CD4-positive, alpha-beta T cell treated with Interferon alpha-2 for 1 hour (primary cell): Measurements from ENCODE around the gene TFB1M.

Experiments
- DNase-seq, 2 donors: peaks; one replicate each; pipeline ENCODE4 v3.0.0-alpha.2; 2020 to 2022

TFB1M gene

DNA sequence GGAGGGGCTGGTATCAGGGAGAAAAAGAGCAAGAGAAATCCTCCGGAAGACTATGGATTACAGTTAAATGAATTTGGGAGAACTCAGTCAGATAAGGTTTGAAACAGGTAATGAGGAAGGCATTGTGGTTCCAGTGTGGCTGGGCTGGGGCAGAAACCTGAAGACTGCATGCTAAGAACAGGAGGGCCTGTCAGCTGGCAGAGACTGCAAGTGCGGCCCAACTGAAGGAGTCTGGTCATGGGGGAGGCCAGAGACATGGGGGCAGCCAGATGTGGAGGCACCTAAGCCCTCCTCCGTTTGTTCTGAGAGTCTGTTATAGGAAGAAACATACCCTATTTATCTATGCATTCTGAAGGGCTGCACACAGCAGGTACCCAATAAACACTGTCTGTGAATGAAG, 16.6 kb downstream of the TFB1M start:
- DNase-seq: no peak

DNA sequence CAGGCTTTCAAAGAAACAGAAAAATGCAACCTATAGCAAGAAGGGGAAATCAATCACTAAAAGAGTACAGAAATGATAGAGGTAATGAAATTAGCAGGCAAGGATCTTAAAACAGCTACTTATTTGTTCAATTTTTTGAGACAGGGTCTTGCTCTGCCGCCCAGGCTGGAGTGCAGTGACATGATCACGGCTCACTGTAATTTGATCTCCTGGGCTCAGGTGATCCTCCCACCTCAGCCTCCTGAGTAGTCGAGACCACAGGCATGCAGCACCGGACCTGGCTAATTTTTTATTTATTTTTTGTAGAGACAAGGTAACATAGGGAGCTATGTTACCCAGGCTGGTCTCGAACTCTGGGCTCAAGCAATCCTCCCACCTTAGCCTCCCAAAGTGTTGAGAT, 21.6 kb downstream of the TFB1M start:
- no peak for DNase-seq

DNA sequence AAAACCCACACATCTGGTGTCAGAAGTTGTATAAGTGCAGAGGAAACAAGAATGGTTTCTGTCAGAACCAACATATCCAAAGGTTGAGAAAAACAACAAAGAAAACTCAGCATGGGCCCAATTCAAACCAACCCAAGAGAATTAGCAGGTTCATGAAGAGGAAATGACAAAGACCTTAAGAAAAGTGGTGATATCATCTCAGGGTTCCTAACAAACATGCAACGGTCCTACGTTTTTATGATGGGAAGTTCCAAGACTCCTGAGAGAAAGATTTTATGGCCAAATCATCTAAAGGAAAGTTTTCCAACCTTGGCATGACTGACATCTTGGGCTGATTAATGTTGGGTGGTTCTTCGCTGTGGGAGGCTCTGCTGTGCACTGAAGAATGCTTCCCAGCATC, 23.0 kb downstream of the TFB1M start:
- DNase-seq: no peak

DNA sequence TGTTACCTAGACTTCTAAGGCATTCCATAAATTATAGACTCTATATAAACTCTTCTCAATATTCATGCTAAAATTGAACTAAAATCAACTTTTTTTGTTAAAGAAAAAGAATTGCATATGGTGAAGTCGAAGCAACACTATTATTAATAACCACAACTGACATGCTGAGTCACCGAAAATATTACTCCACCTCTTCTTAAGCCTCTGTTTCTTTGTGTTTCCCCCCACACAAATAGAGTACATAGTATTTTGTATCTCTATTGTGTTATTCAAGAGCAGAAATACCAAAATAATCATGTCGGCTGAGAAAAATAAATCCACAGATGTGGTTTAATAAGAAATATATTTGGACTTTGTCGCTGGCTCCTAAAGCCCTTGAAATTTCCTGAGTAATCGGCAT, 23.8 kb downstream of the TFB1M start:
- no peak for DNase-seq

DNA sequence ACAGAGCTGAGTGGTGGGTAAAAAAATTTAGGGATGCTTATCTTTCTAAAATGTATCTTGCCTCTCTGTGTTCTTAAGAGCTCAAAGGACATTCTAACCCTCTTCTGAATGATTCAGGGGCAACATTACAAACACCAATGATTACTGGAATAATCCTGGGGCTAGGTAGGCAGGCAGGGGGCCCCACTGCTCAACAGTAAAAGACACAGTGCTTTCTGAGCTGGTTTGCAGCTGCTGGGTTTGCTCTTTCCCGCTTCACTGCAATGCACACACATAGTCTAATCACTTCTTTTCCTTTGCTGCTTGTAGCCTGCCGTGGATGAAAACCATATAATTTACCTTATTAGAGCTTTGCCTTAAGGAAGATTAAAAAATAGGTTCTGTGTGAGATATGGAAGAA, 26.5 kb downstream of the TFB1M start:
- DNase-seq: no peak

DNA sequence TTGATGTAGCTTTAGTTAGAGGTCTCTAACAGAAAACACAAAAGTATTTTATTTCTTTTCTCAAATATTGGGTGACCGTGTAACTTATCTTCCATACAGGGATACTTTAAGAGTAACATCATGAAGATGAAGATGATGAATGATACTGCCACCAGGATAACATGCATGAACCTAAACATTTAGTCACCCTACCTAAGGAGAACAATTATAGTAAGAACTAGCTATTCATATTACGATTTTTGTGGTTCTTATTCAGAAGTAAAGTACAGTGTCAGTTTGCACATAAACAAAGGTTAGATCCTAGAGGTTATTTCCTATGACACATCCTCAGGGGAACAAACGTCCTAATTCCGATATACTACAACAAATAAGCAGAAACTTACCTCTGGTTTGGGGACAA, 29.5 kb downstream of the TFB1M start:
- no peak for DNase-seq

DNA sequence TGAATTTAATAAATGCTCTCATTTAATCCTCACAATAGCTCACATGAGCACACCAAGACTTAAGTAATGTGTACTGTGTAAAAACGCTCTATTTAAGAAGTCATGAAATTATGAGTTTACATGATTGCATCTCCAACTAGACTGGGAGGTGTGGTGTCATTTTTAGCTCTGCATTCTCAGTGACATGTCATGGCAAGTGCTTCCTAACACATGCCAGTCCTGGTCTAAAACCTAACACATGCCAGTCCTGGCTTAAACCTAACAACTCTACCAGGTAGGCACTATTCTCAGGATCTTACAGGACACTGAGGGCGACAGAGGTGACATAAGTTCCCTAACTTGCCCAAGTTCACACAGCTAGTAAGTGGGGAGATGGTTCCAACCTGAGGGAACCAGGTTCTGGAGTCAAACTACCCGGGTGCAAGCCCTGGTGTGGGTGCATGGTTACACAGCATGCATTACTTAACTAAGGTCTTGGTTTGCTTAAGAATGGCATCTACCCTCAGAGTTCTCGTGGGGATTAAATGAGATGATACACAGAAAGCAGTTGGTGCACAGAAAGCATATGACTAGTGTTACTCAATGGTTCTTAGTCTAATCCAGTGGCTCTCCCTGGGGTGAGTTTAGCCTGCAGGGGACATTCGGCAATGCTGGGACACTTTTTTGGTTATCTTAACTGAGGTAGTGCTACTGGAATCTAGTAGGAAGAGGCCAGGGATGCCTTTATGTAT, 35.8 kb downstream of the TFB1M start:
- no peak for DNase-seq

DNA sequence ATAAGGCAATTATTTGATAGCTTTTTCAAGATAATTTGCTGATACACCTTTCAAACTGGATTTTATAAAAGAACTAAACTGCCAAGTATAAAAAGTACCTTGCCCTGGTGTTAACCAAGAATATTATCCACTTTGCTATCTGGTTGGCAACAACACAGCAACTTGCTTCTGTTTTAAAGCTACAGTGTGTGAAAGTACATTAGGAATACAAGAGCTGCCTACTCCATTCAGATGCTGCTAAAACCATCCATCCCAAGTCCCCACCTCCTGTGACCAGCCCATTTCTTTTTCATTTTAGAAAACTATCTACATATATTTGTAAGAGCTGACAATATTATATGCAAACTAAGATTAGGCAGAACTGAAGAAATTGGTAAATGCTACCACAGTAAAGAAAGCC, 37.6 kb downstream of the TFB1M start:
- no peak for DNase-seq

DNA sequence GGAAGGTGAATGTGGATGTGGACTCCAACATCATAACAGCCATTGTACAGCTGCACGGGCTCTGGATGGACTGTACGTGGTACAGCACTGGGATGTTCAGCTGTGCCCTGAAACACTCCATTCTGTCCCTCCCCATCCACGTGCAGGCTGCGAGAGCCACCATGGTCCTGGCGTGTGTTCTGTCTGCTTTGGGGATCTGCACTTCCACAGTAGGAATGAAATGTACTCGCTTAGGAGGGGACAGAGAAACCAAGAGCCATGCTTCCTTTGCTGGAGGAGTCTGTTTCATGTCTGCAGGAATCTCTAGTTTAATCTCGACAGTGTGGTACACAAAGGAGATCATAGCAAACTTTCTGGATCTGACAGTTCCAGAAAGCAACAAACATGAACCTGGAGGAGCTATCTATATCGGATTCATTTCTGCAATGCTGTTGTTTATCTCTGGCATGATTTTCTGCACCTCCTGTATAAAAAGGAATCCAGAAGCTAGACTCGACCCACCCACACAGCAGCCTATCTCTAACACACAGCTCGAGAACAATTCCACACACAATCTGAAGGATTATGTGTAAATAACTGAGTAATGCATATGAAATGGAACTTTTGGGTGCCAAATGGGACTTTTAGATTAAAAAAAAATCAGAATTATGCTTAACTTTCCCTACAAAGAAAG, 38.3 kb downstream of the TFB1M start:
- DNase-seq: no peak

DNA sequence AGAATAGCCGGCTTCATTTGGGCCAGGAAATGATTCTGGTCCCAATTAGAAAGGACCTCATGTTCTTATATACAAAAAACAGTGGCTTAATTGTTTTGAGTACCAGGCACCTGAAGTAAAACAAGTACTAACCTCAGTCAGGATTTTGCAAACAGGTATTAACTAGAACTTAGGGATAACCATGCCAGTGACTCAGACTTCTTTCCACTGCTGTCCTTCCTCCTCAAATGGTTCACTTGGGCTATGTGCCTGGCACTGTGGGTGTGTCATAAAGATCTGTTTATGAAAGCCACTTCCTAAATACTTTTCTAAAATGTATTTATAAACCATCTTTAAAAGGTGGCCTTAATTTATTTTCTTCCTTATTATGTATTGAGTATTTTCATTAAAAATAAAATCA, 39.8 kb downstream of the TFB1M start:
- DNase-seq: no peak

DNA sequence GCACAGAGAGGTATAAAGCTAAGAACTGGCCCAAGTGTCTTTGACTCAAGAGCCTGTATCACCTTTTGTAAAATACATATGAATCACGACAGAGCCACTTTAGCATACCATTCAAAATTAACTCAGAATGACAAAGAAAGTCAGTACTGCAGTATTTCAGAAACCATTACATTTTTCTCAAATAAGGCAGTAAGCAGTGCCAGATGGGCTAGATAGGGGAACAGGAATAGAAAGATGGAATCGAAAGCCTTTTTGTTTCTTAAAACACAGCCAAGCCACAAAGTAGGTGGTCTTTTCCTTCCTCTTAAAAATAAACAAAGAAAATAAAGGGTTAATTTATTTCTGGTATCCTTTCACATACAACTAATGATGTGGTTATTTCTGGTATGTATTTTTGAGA, 40.2 kb downstream of the TFB1M start:
- no peak for DNase-seq

DNA sequence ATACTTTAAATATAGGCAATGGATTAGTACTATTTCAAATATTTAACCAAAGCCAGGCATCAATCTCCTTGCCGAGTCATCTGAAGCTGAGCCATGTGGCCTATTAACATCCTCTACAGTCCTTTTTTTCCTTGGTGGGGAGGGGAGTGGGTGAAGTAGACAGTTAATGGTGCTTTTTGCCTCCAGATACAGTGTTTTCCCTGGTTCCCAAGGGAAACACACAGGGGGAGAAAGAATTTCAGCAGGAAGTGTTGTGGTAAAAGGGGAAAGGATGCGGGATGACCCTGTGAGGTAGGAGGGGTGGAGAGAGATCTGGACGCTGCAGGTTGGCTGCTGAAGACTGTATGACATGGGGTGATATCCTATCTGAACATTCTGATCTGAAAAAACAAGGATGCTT, 40.9 kb downstream of the TFB1M start:
- DNase-seq: no peak

DNA sequence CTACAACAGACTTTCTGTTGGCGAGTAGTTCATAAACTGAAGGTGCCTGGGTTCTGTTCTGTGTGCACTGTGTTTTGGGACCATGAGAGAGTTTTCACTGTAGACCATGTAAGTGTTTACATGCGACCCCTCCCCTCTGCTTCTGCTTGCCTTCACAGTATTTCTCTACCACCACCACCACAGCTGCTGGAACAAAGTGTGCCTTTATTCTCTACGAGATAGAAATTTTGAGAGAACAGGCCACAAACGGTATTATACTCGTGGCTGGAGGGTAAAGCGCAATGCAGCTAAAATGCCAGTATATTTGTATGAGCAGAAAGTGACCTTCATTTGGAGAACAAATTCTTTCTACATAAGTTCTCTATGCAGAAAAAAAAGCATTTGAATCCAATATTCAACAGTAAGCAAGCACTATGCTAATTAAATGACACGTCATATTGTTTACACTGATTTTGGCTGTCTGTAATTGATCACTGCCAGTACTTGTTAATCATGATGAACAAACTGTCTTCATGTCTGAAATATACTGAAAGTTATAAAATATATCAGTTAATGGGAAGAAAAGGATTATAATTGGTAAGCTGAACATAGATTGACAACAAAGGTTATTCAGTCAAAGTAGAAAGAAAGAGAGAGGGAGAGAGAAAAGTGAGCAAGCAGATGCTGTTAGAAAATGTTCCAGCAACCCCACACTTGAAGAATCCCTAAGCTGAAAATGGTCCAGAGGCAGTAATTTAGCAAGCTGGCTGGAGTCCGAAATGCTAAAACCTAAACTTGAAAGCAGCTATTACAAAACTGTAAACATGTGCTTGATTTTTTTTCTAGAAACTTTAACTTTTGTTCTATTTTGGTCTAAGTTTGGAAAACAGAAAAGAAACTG, 41.7 kb downstream of the TFB1M start:
- DNase-seq: no peak

DNA sequence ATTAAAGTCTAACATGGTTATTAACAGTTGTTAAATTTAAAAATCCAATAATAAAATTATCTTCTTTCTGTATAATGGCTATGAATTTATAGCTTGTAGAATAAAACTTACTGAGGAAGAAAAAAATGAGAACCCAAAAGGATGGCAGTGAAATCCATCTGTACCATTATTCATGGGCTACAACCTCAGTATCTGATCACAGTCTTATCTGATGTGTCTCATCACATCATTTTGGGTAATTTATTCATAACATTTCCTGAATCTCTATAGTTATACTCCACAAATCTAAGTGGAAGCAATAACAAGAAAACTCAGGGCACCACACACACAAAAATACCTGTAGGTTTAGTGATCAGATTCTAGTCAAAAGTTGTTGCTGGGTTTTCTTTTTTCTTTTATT, 43.1 kb downstream of the TFB1M start:
- no peak for DNase-seq

DNA sequence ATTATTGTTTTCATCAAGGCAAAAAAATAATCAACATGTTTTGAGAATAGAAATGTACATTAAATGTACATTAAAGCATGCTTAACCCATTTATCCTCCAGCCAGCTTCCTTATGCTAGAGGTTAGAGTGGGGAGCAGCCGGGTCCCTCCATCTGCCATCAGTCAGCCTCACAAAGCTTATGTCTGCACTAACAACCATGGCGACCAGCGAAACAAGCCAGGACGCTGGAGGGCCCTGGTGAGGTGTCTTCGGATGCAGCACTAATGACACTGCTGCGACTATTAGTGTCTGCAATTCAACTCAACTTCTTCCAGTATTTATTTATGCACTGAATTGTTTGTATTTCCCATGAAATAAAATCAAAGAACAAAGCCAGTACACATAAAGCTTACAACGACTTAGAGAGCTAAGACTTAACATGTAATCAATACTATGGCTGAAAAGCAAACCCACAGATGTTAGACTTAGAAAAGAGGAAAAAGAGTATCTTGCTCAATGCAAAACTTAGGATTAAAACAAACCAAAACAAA, 43.7 kb downstream of the TFB1M start:
- DNase-seq: no peak

DNA sequence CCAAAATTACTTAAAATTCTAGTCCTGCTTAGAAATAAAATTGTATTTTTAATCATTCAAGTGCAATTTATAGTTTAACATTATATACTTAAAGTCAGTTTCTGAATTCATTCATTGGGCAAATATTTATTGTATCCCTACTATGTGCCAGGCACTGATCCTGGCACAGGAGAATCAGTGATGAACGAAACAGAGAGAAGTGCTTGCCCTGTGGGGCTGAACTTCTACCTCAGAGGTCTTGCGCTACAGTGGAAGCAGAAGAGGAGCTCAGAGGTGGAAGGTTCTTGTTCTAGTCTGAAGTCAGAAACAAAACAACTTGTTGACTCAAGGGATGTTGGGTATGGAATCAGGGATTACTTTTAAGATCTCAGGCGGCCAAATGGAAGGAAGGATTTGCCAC, 44.5 kb downstream of the TFB1M start:
- DNase-seq: no peak

DNA sequence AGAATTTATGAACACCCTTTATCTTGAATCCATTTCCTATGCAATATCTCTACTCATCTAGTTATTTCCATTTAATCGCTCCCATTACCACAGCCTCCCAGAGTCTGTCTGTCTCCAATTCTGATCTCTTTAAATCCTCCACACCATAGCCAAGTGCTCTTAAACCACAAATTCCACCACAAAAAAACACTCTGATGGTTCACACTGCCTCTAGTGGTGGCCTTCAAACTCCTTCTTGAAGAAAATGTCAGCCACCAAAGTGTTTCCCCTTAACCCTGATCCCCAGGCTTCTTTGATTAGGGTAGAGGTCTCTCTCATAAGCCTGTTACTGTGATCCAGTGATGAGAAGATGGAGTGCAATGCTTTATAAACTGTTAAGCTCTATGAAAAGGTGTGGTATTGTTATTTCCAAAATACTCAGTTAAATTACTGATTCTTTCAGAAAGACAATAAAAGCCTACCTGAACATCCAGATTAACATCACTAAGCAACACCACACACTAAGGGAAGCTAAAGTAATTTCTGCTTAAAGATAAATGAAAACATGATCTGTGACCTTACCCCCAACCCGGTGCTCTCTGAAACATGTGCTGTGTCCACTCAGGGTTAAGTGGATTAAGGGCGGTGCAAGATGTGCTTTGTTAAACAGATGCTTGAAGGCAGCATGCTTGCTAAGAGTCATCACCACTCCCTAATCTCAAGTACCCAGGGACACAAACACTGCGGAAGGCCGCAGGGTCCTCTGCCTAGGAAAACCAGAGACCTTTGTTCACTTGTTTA, 46.0 kb downstream of the TFB1M start:
- peak; percentile 6 to 42 for DNase-seq

DNA sequence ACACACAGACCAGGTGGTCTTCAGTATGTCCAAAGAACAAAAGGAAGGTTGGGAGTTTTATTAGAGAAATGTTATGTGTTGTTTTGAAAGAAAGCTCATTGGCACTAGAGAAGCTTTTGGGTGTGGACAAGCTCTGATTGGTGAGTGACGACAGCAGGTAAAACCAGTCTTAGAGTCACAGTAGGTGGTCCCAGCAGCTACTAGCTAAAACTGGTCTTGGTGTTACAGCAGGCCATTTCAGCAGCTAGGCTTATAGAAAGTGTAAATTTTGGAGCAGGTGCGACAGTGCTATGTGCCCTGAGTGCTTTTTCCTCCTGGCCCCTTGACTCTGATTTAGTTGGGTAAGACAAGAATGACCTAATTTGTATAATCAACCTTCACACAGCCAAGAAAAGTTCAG, 46.9 kb downstream of the TFB1M start:
- DNase-seq: no peak

DNA sequence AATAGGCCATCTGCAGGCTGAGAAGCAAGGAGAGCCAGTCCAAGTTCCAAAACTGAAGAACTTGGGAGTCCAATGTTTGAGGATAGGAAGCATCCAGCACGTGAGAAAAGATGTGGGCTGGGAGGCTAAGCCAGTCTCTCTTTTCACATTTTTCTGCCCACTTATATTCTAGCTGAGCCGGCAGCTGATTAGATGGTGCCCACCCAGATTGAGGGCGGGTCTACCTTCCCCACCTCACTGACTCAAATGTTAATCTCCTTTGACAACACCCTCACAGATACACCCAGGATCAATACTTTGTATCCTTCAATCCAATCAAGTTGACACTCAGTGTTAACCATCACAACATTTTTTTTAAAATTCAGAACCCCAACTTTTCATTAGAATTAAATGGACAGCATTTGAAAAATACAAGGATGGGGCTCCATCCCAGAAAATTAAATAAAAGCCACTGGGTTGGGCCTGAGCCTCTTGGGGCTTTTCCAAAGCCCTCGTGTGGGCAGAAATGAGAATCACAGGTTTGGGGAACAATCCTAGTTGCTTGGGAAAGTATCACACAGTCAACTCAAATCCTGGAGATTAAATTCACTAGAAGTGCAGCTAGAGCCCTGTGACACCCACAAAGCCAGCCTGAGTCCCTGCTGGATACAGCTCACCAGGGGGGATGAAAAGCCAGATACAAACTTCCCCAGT, 48.3 kb downstream of the TFB1M start:
- no peak for DNase-seq

DNA sequence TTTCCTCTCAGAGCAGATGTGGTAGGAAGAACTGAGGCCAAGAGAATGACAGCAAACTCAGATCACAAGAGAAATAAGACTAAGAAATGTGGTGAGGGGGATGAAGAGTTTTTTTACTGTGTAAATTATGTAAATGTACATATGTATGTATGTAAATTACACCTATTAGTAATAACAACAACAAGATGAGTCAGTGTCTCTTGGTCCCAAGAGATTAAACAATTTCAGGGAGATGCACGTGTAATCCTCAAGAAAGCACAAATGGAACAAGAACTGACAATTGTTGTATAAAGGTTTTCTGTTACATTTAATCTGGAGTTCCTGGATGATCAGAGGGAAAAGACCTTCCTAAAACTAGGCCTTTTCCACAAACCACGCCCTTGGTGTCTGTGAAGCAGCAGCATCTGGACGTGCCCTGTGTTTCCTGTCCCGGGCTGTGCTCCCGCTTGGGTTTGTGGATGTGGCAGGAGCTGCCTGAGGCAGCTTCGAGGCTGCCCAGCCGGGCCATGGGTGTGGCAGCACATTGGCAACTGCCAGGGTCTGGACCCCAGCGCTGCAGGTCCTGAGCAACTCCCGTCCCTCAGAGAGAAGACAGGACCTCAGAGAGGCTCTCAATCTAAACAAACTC, 49.5 kb downstream of the TFB1M start:
- no peak for DNase-seq

DNA sequence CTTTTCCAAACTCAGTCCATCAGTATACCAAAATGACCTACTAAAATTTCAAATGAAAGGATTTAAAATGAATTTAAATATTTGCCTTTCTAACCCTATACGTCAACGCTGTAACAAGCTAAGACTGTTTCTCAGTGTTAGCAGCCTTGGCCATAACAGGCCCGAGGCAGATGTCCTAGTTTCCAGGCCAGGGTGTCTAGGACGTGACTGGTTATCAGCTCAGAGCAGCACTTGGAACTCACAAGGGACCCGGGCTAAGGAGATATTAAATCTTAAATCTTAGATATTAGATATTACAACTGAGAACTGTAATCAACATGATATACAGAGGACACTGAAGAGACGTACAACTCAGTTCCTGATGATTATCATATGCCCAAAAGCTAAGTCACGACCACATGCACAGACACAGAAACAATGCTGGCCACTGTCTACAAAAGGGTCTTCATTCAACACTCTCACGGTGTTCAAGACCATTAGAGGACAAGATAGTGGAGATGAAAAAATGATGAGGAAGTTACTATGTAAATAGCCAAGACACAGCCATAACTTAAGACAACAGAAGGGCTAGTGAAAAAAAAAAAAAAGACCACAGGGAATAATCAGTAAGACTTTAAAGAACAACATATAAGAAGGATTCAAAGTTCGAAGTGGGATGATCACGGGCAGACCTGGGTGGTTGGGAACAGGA, 50.8 kb downstream of the TFB1M start, which contains the start of gene CLDN20:
Gene CLDN20 (plus strand): TSS at position 641 of the 691 bp plus-strand sequence. CDS start 11,707 bp downstream, outside the sequence.
- no peak for DNase-seq
